Gastrocnemius medialis (tissue), 4 donors: ENCODE measurements around the gene ISM1.

Experiments used
- CTCF ChIP-seq, 5 experiments: fragments of 450-650 bp in 3 of 5; fragments of 200-600 bp in 2 of 5; sonication (generic) in 2 of 5; IDR thresholded peaks in 4 of 5; conservative IDR thresholded peaks in 1 of 5; 1 replicate in 4 of 5; 2 replicates in 1 of 5; pipeline ENCODE4 v1.5.1; 2016 to 2019; ENCODE audit warnings: antibody characterized with exemption in 5 of 5, mild to moderate bottlenecking in 3 of 5, moderate library complexity in 3 of 5
- POLR2A ChIP-seq, 2 donors: fragments of 450-650 bp; IDR thresholded peaks; one replicate each; pipeline ENCODE4 v1.6.1; 2017; ENCODE audit warnings: antibody characterized with exemption in 2 of 2, mild to moderate bottlenecking in 2 of 2, moderate library complexity in 2 of 2

GRCh38 chr20:13245250-13245723 is 24.2 kb downstream of the ISM1 start:
- TF ChIP-seq POLR2A (IDR thresholded peaks at IDR 0.05) (no peak), CTCF (IDR thresholded peaks at IDR 0.05 in 4 of 5, conservative IDR thresholded peaks at IDR 0.05 in 1 of 5) (no peak)
